Activated CD4-positive, CD25-positive, alpha-beta regulatory T cell treated with anti-CD3 and anti-CD28 coated beads, Interleukin-2, amount 50 U/mL, for 24 hours (primary cell): Measurements from ENCODE around the gene BAHD1.

Experiments used
- ATAC-seq, 2 donors: fragments of 150-1000 bp; cut with Tn5 transposase; one replicate each; pipeline ENCODE4 v1.10.0; 2021; ENCODE audit warnings: mild to moderate bottlenecking in 1 of 2, moderate library complexity in 1 of 2

BAHD1 gene

GRCh38 chr15:40500568-40501330, 60.0 kb downstream of the BAHD1 start:
- peak; percentile 93 for ATAC-seq

DNA sequence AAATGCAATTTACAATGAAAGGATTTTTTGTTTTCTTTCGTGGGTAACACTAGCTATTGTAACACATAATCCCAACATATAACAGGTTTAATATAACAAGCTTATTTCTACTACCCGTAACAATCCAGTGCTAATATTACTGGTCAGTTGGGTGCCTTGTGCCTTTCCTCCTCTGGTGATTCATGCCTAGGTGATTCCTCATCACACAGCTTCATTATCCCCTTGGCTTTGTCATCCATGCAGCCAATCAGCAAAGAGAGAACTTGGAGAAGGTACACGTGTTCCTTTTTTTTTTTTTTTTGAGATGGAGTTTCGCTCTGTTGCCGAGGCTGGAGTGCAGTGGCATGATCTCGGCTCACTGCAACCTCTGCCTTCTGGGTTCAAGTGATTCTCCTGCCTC, 60.7 kb downstream of the BAHD1 start:
- no peak for ATAC-seq

- ATAC-seq, result peak; percentile 83 to 89
These were observed 66.3 kb downstream of the BAHD1 start for GRCh38 chr15:40506964-40507571.

DNA sequence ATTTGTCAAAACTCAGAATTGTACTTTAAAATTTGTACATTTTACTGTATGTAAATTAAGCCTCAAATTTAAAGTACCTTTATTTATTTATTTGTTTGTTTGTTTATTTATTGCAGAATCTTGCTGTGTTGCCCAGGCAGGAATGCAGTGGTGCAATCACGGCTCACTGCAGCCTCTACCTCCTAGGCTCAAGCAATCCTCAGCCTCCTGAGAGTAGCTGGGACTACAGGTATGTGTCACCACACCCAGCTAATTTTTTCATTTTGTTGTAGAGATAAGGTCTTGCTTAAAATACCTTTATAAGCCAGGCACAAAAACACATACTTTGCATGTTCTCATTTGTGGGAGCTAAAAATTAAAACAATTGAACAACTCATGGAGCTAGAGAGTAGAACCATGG, 67.5 kb downstream of the BAHD1 start:
- ATAC-seq, result no peak

- no peak for ATAC-seq
These were observed 69.4 kb downstream of the BAHD1 start for GRCh38 chr15:40510201-40510600.

- peak; percentile 35 to 40 for ATAC-seq
These were observed 70.3 kb downstream of the BAHD1 start for GRCh38 chr15:40511093-40511471.

- ATAC-seq, result peak; percentile 23 to 41
These were observed 70.8 kb downstream of the BAHD1 start for GRCh38 chr15:40511472-40512133.

- ATAC-seq, result no peak
These were observed 71.7 kb downstream of the BAHD1 start for GRCh38 chr15:40512440-40512839.

GRCh38 chr15:40513609-40514008, 72.9 kb downstream of the BAHD1 start:
- ATAC-seq, result no peak

DNA sequence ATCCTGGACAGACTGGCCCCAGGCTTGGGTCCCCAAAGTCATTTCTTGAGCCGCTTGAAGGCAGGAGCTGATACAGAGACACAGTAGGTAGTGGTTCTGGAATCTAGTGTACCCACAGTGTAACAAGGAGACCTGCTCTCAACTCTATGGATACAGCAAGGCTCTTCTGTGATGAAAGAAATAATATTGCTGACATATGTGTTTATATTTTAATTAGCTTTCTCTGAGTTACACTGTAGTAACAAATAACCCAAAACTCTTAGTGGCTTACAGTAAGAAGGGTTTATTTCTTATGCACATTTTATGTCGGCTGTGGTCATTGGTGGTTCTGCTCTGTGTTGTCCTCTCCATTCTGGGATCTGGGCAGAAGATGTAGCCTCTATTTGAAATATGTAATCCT, 75.6 kb downstream of the BAHD1 start:
- no peak for ATAC-seq
